HCT116 (cell line): ENCODE results near the gene ANKMY2. TPM values are rescaled to one million over a fixed set of nuclear protein-coding genes. Genes with fewer than 3 reads are reported as not detected.

Experiments used
- ATAC-seq: fragments of 200-7000 bp; cut with Tn5 transposase; 2 replicates; pipeline ENCODE4 v1.9.1; 2020; ENCODE audit warnings: mild to moderate bottlenecking, moderate library complexity
- BruUV-seq: library from RNA; stranded (reverse); fragments of 400-500 nt; replicated peaks from 2 replicates; lab custom pipeline; 2021; lab: Mats Ljungman, UMichigan
- CTCF ChIA-PET: fragments of 300-600 bp; sonication (Branson Sonifier 250); formaldehyde crosslinking; loops from one replicate; lab custom pipeline; 2021; ENCODE audit warnings: antibody characterized with exemption; lab: Charles Lee
- POLR2A ChIA-PET: fragments of 300-600, 350-600 bp; sonication (Branson Sonifier 250); formaldehyde crosslinking; loops from one replicate; lab custom pipeline; 2021; ENCODE audit warnings: antibody characterized with exemption; lab: Charles Lee
- RAD21 ChIA-PET, 2 experiments: fragments of 300-600 bp; sonication (Branson Sonifier 250); formaldehyde crosslinking; loops; one replicate each; lab custom pipeline; 2023; ENCODE audit warnings: low total read pairs in 2 of 2; ENCODE audit not compliant: uncharacterized antibody in 2 of 2, unreplicated experiment in 2 of 2, low non-redundant PET in 1 of 2; lab: Charles Lee
- DNase-seq: peaks from one replicate; pipeline ENCODE4 v3.0.0-alpha.2; 2010; ENCODE audit warnings: low read depth, low spot score
- H2AFZ ChIP-seq: fragments of 200-600 bp; shearing (Covaris generic), sonication (generic); 2 replicates; pipeline ENCODE4 v1.6.1; 2017; ENCODE audit warnings: low read depth, mixed run types, mixed read lengths, antibody characterized with exemption, low read length; ENCODE audit not compliant: poor library complexity, severe bottlenecking
- H3K27ac ChIP-seq: 2 replicates; pipeline ENCODE4 v1.5.1; 2012; ENCODE audit warnings: low read depth, low read length
- H3K27me3 ChIP-seq: fragments of 200-600 bp; sonication (generic); 2 replicates; pipeline ENCODE4 v1.6.1; 2016; ENCODE audit warnings: mixed run types, low read length, mixed read lengths; ENCODE audit not compliant: insufficient read depth
- H3K36me3 ChIP-seq, 2 experiments: fragments of 200-500 bp in 1 of 2; fragments of 200-600 bp in 1 of 2; sonication (Bioruptor generic) in 1 of 2; sonication (generic) in 1 of 2; 2 replicates each; pipeline versions ENCODE4 v1.5.1 to v1.6.1; 2014 to 2016; ENCODE audit warnings: low read length in 2 of 2, inconsistent platforms in 1 of 2, mixed read lengths in 1 of 2, mixed run types in 1 of 2; ENCODE audit not compliant: insufficient read depth in 2 of 2, control insufficient read depth in 1 of 2
- H3K4me1 ChIP-seq, 2 experiments: fragments of 200-600 bp in 1 of 2; sonication (generic) in 1 of 2; 2 replicates each; pipeline versions ENCODE4 v1.5.1 to v1.6.1; 2012 to 2017; ENCODE audit warnings: low read length in 2 of 2, inconsistent platforms in 1 of 2, mild to moderate bottlenecking in 1 of 2, mixed read lengths in 1 of 2, mixed run types in 1 of 2, moderate library complexity in 1 of 2; ENCODE audit not compliant: insufficient read depth in 2 of 2, control insufficient read depth in 1 of 2
- H3K4me2 ChIP-seq: fragments of 200-600 bp; sonication (generic); 2 replicates; pipeline ENCODE4 v1.6.1; 2017; ENCODE audit warnings: mixed run types, low read length, mixed read lengths
- H3K4me3 ChIP-seq, 2 experiments: fragments of 200-600 bp in 1 of 2; sonication (generic) in 1 of 2; replicated peaks in 1 of 2; 2 replicates each; pipeline ENCODE4 v1.5.1; 2011 to 2016; ENCODE audit warnings: low read length in 2 of 2, control low read depth in 1 of 2, low read depth in 1 of 2, mild to moderate bottlenecking in 1 of 2, mixed read lengths in 1 of 2, mixed run types in 1 of 2
- H3K79me2 ChIP-seq: fragments of 200-600 bp; sonication (generic); 2 replicates; pipeline ENCODE4 v1.6.1; 2017; ENCODE audit warnings: mild to moderate bottlenecking, mixed run types, low read length, moderate library complexity, mixed read lengths; ENCODE audit not compliant: insufficient read depth
- H3K9ac ChIP-seq: fragments of 200-600 bp; sonication (generic); 2 replicates; pipeline ENCODE4 v1.6.1; 2016; ENCODE audit warnings: low read length, mixed read lengths
- H3K9me2 ChIP-seq: fragments of 200-600 bp; sonication (generic), shearing (Covaris generic); 2 replicates; pipeline ENCODE4 v1.6.1; 2017; ENCODE audit warnings: mixed run types, mild to moderate bottlenecking, moderate library complexity; ENCODE audit not compliant: insufficient read depth
- H3K9me3 ChIP-seq, 2 experiments: fragments of 200-500 bp in 1 of 2; fragments of 200-600 bp in 1 of 2; sonication (Bioruptor generic) in 1 of 2; sonication (generic) in 1 of 2; 2 replicates each; pipeline ENCODE4 v1.6.1; 2014 to 2017; ENCODE audit warnings: low read length in 2 of 2, mixed read lengths in 2 of 2, inconsistent platforms in 1 of 2, low read depth in 1 of 2, mild to moderate bottlenecking in 1 of 2, mixed run types in 1 of 2, moderate library complexity in 1 of 2; ENCODE audit not compliant: control insufficient read depth in 1 of 2, insufficient read depth in 1 of 2
- H4K20me1 ChIP-seq: fragments of 200-600 bp; sonication (generic), shearing (Covaris generic); 2 replicates; pipeline ENCODE4 v1.6.1; 2017; ENCODE audit warnings: mixed run types, mild to moderate bottlenecking, moderate library complexity; ENCODE audit not compliant: insufficient read depth
- ATF3 ChIP-seq: IDR thresholded peaks from 2 replicates; pipeline ENCODE4 v1.6.1; 2012
- CBX3 ChIP-seq: IDR thresholded peaks from 2 replicates; pipeline ENCODE4 v1.6.1; 2012; ENCODE audit warnings: low read depth
- CEBPB ChIP-seq: IDR thresholded peaks from 2 replicates; pipeline ENCODE4 v1.6.1; 2012; ENCODE audit warnings: low read depth
- CTCF ChIP-seq, 3 experiments: fragments of 200-600 bp in 1 of 3; sonication (generic) in 1 of 3; IDR thresholded peaks in 2 of 3; conservative IDR thresholded peaks in 1 of 3; 2 replicates each; pipeline ENCODE4 v1.5.1; 2012 to 2017; ENCODE audit warnings: low read depth in 2 of 3, low read length in 2 of 3, antibody characterized with exemption in 1 of 3, borderline replicate concordance in 1 of 3, control low read depth in 1 of 3, mild to moderate bottlenecking in 1 of 3, mixed read lengths in 1 of 3, mixed run types in 1 of 3, moderate library complexity in 1 of 3; ENCODE audit not compliant: insufficient read depth in 1 of 3
- EZH2 ChIP-seq: fragments of 200-600 bp; sonication (generic); IDR thresholded peaks from 2 replicates; pipeline ENCODE4 v1.6.1; 2017; ENCODE audit warnings: antibody characterized with exemption, mixed run types
- EZH2phosphoT487 ChIP-seq: fragments of 200-600 bp; IDR thresholded peaks from 2 replicates; pipeline ENCODE4 v1.6.1; 2018; ENCODE audit warnings: antibody characterized with exemption, borderline replicate concordance
- FOSL1 ChIP-seq: IDR thresholded peaks from 2 replicates; pipeline ENCODE4 v1.6.1; 2012; ENCODE audit warnings: low read depth
- JUND ChIP-seq: IDR thresholded peaks from 2 replicates; pipeline ENCODE4 v1.6.1; 2012
- MAX ChIP-seq: IDR thresholded peaks from 2 replicates; pipeline ENCODE4 v1.6.1; 2012
- POLR2A ChIP-seq: IDR thresholded peaks from 2 replicates; pipeline ENCODE4 v1.7.0; 2011; ENCODE audit warnings: borderline replicate concordance; ENCODE audit not compliant: insufficient read depth, insufficient read length; ENCODE audit errors: extremely low read depth
- POLR2AphosphoS5 ChIP-seq: IDR thresholded peaks from 2 replicates; pipeline ENCODE4 v1.6.1; 2011; ENCODE audit warnings: mild to moderate bottlenecking, low read depth, low read length, moderate library complexity
- RAD21 ChIP-seq: IDR thresholded peaks from 2 replicates; pipeline ENCODE4 v1.6.1; 2012; ENCODE audit warnings: low read depth, mild to moderate bottlenecking
- REST ChIP-seq: IDR thresholded peaks from 2 replicates; pipeline ENCODE4 v1.6.1; 2012; ENCODE audit warnings: low read depth
- SP1 ChIP-seq: IDR thresholded peaks from 2 replicates; pipeline ENCODE4 v1.6.1; 2012; ENCODE audit warnings: low read depth
- SRF ChIP-seq: IDR thresholded peaks from 2 replicates; pipeline ENCODE4 v1.6.1; 2012; ENCODE audit warnings: low read depth
- TCF7L2 ChIP-seq: IDR thresholded peaks from 2 replicates; pipeline ENCODE4 v1.7.0; 2011; ENCODE audit warnings: borderline replicate concordance, inconsistent platforms; ENCODE audit not compliant: insufficient read depth, insufficient read length; ENCODE audit errors: extremely low read depth
- YY1 ChIP-seq: IDR thresholded peaks from 2 replicates; pipeline ENCODE4 v1.6.1; 2011; ENCODE audit warnings: low read length, low read depth, moderate library complexity, mild to moderate bottlenecking; ENCODE audit not compliant: insufficient replicate concordance; ENCODE audit errors: extremely low read depth
- ZNF274 ChIP-seq: fragments of 200-500 bp; sonication (Bioruptor generic); IDR thresholded peaks from 2 replicates; pipeline ENCODE4 v1.6.1; 2014; ENCODE audit warnings: mild to moderate bottlenecking, low read depth, low read length, inconsistent platforms
- intact Hi-C: fragments of 100-400 bp; cut with micrococcal nuclease; formaldehyde crosslinking; loops from 2 replicates; pipeline ENCODE4 v1.10.0; 2022
- total RNA-seq: library from RNA; stranded (reverse); gene quantifications from one replicate; pipeline ENCODE4 v1.2.1, GENCODE V29; 2021; ENCODE audit not compliant: unreplicated experiment
- TF ChIP-seq, protein P1 (sequence below): IDR thresholded peaks from 2 replicates; pipeline ENCODE4 v1.6.1; 2011; ENCODE audit warnings: mild to moderate bottlenecking, low read length, moderate library complexity; ENCODE audit not compliant: insufficient replicate concordance; ENCODE audit errors: extremely low read depth

Gene ANKMY2
- total RNA-seq, 1 experiment from 2014 or later: 24.9 TPM

GRCh38 chr7:16564909-16565426 is 80.6 kb downstream of the ANKMY2 start:
- RAD21 ChIA-PET: interaction anchor here (0.6 to 1.2 kb wide), 9 partner anchors 12 to 487 kb away, joined by 3 to 13 read pairs (median 5); no protein-coding TSS in a partner anchor
- Histone ChIP-seq H3K9me2 (no peaks in the 10 kb centered on the region), H3K4me3 (no peak overlapping the region), H3K27ac (no peak overlapping the region), H2AFZ (peak overlapping the region; percentile 95), H3K4me1 (no peaks in the 10 kb centered on the region; a peak in 1 of 4 replicates), H3K27me3 (no peaks in the 10 kb centered on the region), H3K9me3 (no peaks in the 10 kb centered on the region), H3K9ac (no peak overlapping the region), H3K4me2 (no peak overlapping the region), H3K36me3 (no peaks in the 10 kb centered on the region), H4K20me1 (no peaks in the 10 kb centered on the region), H3K79me2 (no peaks in the 10 kb centered on the region)
- CTCF ChIA-PET: interaction anchor here (0.6 to 1.8 kb wide), 33 partner anchors 9 to 487 kb away, joined by 3 to 74 read pairs (median 4); partner anchors contain the start of gene CRPPA
- intact Hi-C loops: loop anchor here (1.0 to 2.0 kb wide), 3 partner anchors 133 to 486 kb away; no protein-coding TSS in a partner anchor
- ATAC-seq: peak; percentile 90
- POLR2A ChIA-PET: interaction anchor here (0.8 to 1.3 kb wide), 3 partner anchors 81 to 133 kb away, joined by 3 to 4 read pairs (median 3); partner anchors contain the start of genes ANKMY2 and BZW2
- DNase-seq: peak; percentile 66
- no TSS peak for BruUV-seq
- TF ChIP-seq REST (no peak), CBX3 (peak; percentile 73; the same call in 1 of the 2 replicates), JUND (no peak), ATF3 (no peak), ZNF274 (no peak), FOSL1 (no peak), SP1 (no peak), POLR2A (no peak), RAD21 (peak; percentile 96), TCF7L2 (no peak), CEBPB (no peak), YY1 (no peak), POLR2AphosphoS5 (no peak), CTCF (IDR thresholded peaks at IDR 0.05 in 2 of 3, conservative IDR thresholded peaks at IDR 0.05 in 1 of 3; ENCODE audit: borderline replicate concordance in 1 of 3, insufficient read depth in 1 of 3, low read depth in 2 of 3, low read length in 2 of 3) (peak; percentile 62 to 83 (median 81)), MAX (no peak), EZH2 (no peak), SRF (no peak), EZH2phosphoT487 (no peak)
- TF ChIP-seq, protein P1, sequence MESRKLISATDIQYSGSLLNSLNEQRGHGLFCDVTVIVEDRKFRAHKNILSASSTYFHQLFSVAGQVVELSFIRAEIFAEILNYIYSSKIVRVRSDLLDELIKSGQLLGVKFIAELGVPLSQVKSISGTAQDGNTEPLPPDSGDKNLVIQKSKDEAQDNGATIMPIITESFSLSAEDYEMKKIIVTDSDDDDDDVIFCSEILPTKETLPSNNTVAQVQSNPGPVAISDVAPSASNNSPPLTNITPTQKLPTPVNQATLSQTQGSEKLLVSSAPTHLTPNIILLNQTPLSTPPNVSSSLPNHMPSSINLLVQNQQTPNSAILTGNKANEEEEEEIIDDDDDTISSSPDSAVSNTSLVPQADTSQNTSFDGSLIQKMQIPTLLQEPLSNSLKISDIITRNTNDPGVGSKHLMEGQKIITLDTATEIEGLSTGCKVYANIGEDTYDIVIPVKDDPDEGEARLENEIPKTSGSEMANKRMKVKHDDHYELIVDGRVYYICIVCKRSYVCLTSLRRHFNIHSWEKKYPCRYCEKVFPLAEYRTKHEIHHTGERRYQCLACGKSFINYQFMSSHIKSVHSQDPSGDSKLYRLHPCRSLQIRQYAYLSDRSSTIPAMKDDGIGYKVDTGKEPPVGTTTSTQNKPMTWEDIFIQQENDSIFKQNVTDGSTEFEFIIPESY: no peak
